HG02884 (cell line): ENCODE results near the gene LVRN.
"Not testable (repeated sequence)": the region's sequence is repeated elsewhere in the genome, so short reads cannot be mapped to it uniquely, and the experiment has no call there.

Experiments
- ATAC-seq: cut with Tn5 transposase; IDR thresholded peaks from one replicate; pipeline ENCODE4 v1.9.1; 2021; ENCODE audit warnings: mild to moderate bottlenecking, moderate library complexity; ENCODE audit not compliant: unreplicated experiment

Gene LVRN

GRCh38 chr5:115962239-115962564 lies at the start of gene LVRN:
Gene LVRN (plus strand): TSS chr5:115962475. CDS start chr5:115962618, 143 bp downstream.
- ATAC-seq: no peak

GRCh38 chr5:115913623-115914400 lies 48.5 kb upstream of the LVRN start:
- ATAC-seq: not testable (repeated sequence)

- ATAC-seq: no peak
Measured at GRCh38 chr5:115920171-115920725, 42.0 kb upstream of the LVRN start.

GRCh38 chr5:115928578-115929407 lies 33.5 kb upstream of the LVRN start:
- ATAC-seq: not testable (repeated sequence)

- ATAC-seq: not testable (repeated sequence)
Measured at GRCh38 chr5:115930171-115930570, 32.1 kb upstream of the LVRN start.

GRCh38 chr5:115930630-115931337 lies 31.5 kb upstream of the LVRN start:
- no peak for ATAC-seq

- ATAC-seq: no peak
Measured at GRCh38 chr5:115932991-115933390, 29.3 kb upstream of the LVRN start.

GRCh38 chr5:115934388-115934974 lies 27.8 kb upstream of the LVRN start:
- no peak for ATAC-seq

GRCh38 chr5:115936031-115936430 lies 26.2 kb upstream of the LVRN start:
- ATAC-seq: no peak

GRCh38 chr5:115939059-115939458 lies 23.2 kb upstream of the LVRN start:
- ATAC-seq: no peak

GRCh38 chr5:115940080-115940810 lies 22.0 kb upstream of the LVRN start:
- ATAC-seq: no peak

GRCh38 chr5:115941051-115941675 lies 21.1 kb upstream of the LVRN start:
- ATAC-seq: no peak

GRCh38 chr5:115944501-115944900 lies 17.8 kb upstream of the LVRN start:
- no peak for ATAC-seq

GRCh38 chr5:115946655-115947054 lies 15.6 kb upstream of the LVRN start:
- ATAC-seq: no peak

- no peak for ATAC-seq
Measured at GRCh38 chr5:115947260-115947659, 15.0 kb upstream of the LVRN start.

GRCh38 chr5:115948091-115948534 lies 14.2 kb upstream of the LVRN start:
- no peak for ATAC-seq

GRCh38 chr5:115949096-115949495 lies 13.2 kb upstream of the LVRN start:
- no peak for ATAC-seq

GRCh38 chr5:115952588-115952987 lies 9.7 kb upstream of the LVRN start:
- no peak for ATAC-seq

GRCh38 chr5:115954144-115954543 lies 8.1 kb upstream of the LVRN start:
- no peak for ATAC-seq

- no peak for ATAC-seq
Measured at GRCh38 chr5:115956957-115957356, 5.3 kb upstream of the LVRN start.
